K562 (cell line): ENCODE data around the gene CDC42BPB. TPM values are rescaled to one million over a fixed set of nuclear protein-coding genes. Genes with fewer than 3 reads are reported as not detected.

Experiments used
- ATAC-seq: fragments of 200-7000 bp; cut with Tn5 transposase; 3 replicates; pipeline ENCODE4 v1.9.1; 2020; ENCODE audit warnings: moderate library complexity
- BruUV-seq: library from RNA; stranded (reverse); fragments of 400-500 nt; replicated peaks from 2 replicates; lab custom pipeline; 2021; lab: Mats Ljungman, UMichigan
- CTCF ChIA-PET: fragments of 300-600 bp; formaldehyde crosslinking; extraction: SDS; loops from one replicate; lab custom pipeline; 2021; ENCODE audit warnings: low intra/inter-chr PET ratio; lab: Yijun Ruan, JAX
- POLR2A ChIA-PET: fragments of 300-600, 350-650 bp; sonication (Branson Sonifier 250); formaldehyde crosslinking; extraction: SDS; loops from one replicate; lab custom pipeline; 2021; ENCODE audit warnings: antibody characterized with exemption, inconsistent platforms; lab: Yijun Ruan, JAX
- DNase-seq, 4 experiments: peaks; one replicate each; pipeline versions ENCODE4 v3.0.0 to v3.0.0-alpha.2; 2011 to 2018; ENCODE audit warnings: low spot score in 3 of 4, mixed read lengths in 3 of 4; ENCODE audit errors: extremely low read depth in 1 of 4
- FAIRE-seq: peaks from 2 replicates; lab custom pipeline; 2011; peaks lifted over from hg19 to GRCh38; lab: Jason Lieb, UNC
- H2AFZ ChIP-seq: 2 replicates; pipeline ENCODE4 v1.6.0; 2011; ENCODE audit warnings: low read depth, low read length, control low read depth, inconsistent platforms
- H3K27ac ChIP-seq: fragments of 200-600 bp; 3 replicates; pipeline ENCODE4 v1.8.0; 2011; ENCODE audit warnings: low read depth, mild to moderate bottlenecking, control low read depth, inconsistent platforms, low read length, moderate library complexity, mixed read lengths; ENCODE audit errors: extremely low read depth
- H3K27me3 ChIP-seq, 2 experiments: fragments of 300-600 bp in 1 of 2; 2 replicates in 1 of 2; 3 replicates in 1 of 2; pipeline versions ENCODE4 v1.6.0 to v1.8.0; 2011; ENCODE audit warnings: inconsistent platforms in 2 of 2, low read length in 2 of 2, mild to moderate bottlenecking in 1 of 2, mixed read lengths in 1 of 2, moderate library complexity in 1 of 2; ENCODE audit not compliant: control insufficient read depth in 2 of 2, insufficient read depth in 2 of 2
- H3K36me3 ChIP-seq: fragments of 300-600 bp; 3 replicates; pipeline ENCODE4 v1.8.0; 2011; ENCODE audit warnings: mild to moderate bottlenecking, low read length, inconsistent platforms; ENCODE audit not compliant: control insufficient read depth, insufficient read depth
- H3K4me1 ChIP-seq, 2 experiments: fragments of 200-600 bp in 1 of 2; replicated peaks in 1 of 2; 2 replicates in 1 of 2; 3 replicates in 1 of 2; pipeline versions ENCODE4 v1.5.1 to v1.8.0; 2011; ENCODE audit warnings: inconsistent platforms in 2 of 2, low read length in 2 of 2, mild to moderate bottlenecking in 1 of 2, mixed read lengths in 1 of 2, moderate library complexity in 1 of 2; ENCODE audit not compliant: control insufficient read depth in 2 of 2, insufficient read depth in 2 of 2
- H3K4me2 ChIP-seq: 2 replicates; pipeline ENCODE4 v1.6.1; 2011; ENCODE audit warnings: low read length, control low read depth, inconsistent platforms, mixed read lengths; ENCODE audit not compliant: insufficient read depth
- H3K4me3 ChIP-seq: fragments of 200-600 bp; sonication (generic), shearing (Covaris generic); 2 replicates; pipeline ENCODE4 v1.5.1; 2016; ENCODE audit warnings: control low read depth, inconsistent platforms
- H3K79me2 ChIP-seq: fragments of 200-600 bp; 3 replicates; pipeline ENCODE4 v1.8.0; 2011; ENCODE audit warnings: low read length, inconsistent platforms; ENCODE audit not compliant: control insufficient read depth, insufficient read depth
- H3K9ac ChIP-seq, 2 experiments: 2 replicates each; pipeline versions ENCODE4 v1.6.0 to v1.6.1; 2011; ENCODE audit warnings: low read depth in 2 of 2, low read length in 2 of 2, control low read depth in 1 of 2, inconsistent platforms in 1 of 2, mild to moderate bottlenecking in 1 of 2, mixed read lengths in 1 of 2; ENCODE audit not compliant: insufficient read depth in 1 of 2
- H3K9me1 ChIP-seq: one replicate; pipeline ENCODE4 v1.6.0; 2011; ENCODE audit warnings: inconsistent platforms, mild to moderate bottlenecking, low read length, moderate library complexity; ENCODE audit not compliant: control insufficient read depth, insufficient read depth
- H3K9me3 ChIP-seq: replicated peaks from 2 replicates; pipeline ENCODE4 v1.5.1; 2011; ENCODE audit warnings: low read depth, low read length, inconsistent platforms; ENCODE audit not compliant: control insufficient read depth, insufficient read depth
- H4K20me1 ChIP-seq: replicated peaks from 2 replicates; pipeline ENCODE4 v1.6.1; 2011; ENCODE audit warnings: low read length, inconsistent platforms, mixed read lengths; ENCODE audit not compliant: control insufficient read depth, insufficient read depth
- C11orf30 ChIP-seq: fragments of 450-650 bp; IDR thresholded peaks from 2 replicates; pipeline ENCODE4 v1.6.1; 2016; ENCODE audit warnings: low read depth, mild to moderate bottlenecking
- FOSL1 ChIP-seq: fragments of 200-800 bp; sonication (Bioruptor generic); conservative IDR thresholded peaks from 2 replicates; pipeline ENCODE4 v1.6.1; 2016; ENCODE audit warnings: missing genetic modification characterization, missing compliant biosample characterization
- HMG20A ChIP-seq: fragments of 450-650 bp; formaldehyde crosslinking; conservative IDR thresholded peaks from 2 replicates; pipeline ENCODE4 v1.4.0; 2020; ENCODE audit warnings: mild to moderate bottlenecking, mixed read lengths
- HOXB6 ChIP-seq: fragments of 250-450 bp; sonication (Bioruptor Pico); IDR thresholded peaks from 2 replicates; pipeline ENCODE4 v1.5.1; 2022; ENCODE audit warnings: mild to moderate bottlenecking, borderline replicate concordance
- JUNB ChIP-seq: fragments of 450-650 bp; formaldehyde crosslinking; conservative IDR thresholded peaks from 2 replicates; pipeline ENCODE4 v1.4.0; 2020; ENCODE audit warnings: mild to moderate bottlenecking
- JUND ChIP-seq, 2 experiments: IDR thresholded peaks; 2 replicates in 1 of 2; 3 replicates in 1 of 2; pipeline ENCODE4 v1.6.1; 2011; ENCODE audit warnings: borderline replicate concordance in 2 of 2, low read depth in 2 of 2, low read length in 2 of 2, improper control_type of control experiment in 1 of 2, missing biosample characterization in 1 of 2, missing genetic modification characterization in 1 of 2, missing genetic modification reagents in 1 of 2
- MCM7 ChIP-seq, 2 experiments: fragments of 450-650 bp; IDR thresholded peaks; 2 replicates each; pipeline ENCODE4 v1.6.1; 2016 to 2018
- STAT5B ChIP-seq: fragments of 250-450 bp; sonication (Bioruptor Pico); IDR thresholded peaks from 2 replicates; pipeline ENCODE4 v1.8.0; 2021; ENCODE audit warnings: mild to moderate bottlenecking, inconsistent platforms
- TGIF2 ChIP-seq: sonication (generic); formaldehyde crosslinking; IDR thresholded peaks from 2 replicates; pipeline ENCODE4 v1.8.1; 2022; ENCODE audit warnings: mild to moderate bottlenecking, missing genetic modification reagents, moderate library complexity
- TOE1 ChIP-seq, 2 experiments: fragments of 450-650 bp in 1 of 2; sonication (generic) in 1 of 2; formaldehyde crosslinking in 1 of 2; IDR thresholded peaks; 2 replicates each; pipeline versions ENCODE4 v1.7.1 to v1.8.0; 2016 to 2022; ENCODE audit warnings: borderline replicate concordance in 2 of 2, mild to moderate bottlenecking in 2 of 2, antibody characterized with exemption in 1 of 2, inconsistent platforms in 1 of 2, low read depth in 1 of 2, missing genetic modification reagents in 1 of 2, moderate library complexity in 1 of 2
- ZC3H4 ChIP-seq: sonication (generic); formaldehyde crosslinking; IDR thresholded peaks from 2 replicates; pipeline ENCODE4 v1.9.0; 2021; ENCODE audit warnings: missing genetic modification reagents, borderline replicate concordance
- ZNF174 ChIP-seq: fragments of 250-450 bp; sonication (Bioruptor Pico); IDR thresholded peaks from 2 replicates; pipeline ENCODE4 v1.4.0; 2020; ENCODE audit warnings: mild to moderate bottlenecking
- WGBS: fragments of 100-300 bp; shearing (Covaris generic); methylation state at CpG from one replicate; pipeline ENCODE4 v1.1.6; 2016; ENCODE audit warnings: low coverage, mixed read lengths; ENCODE audit not compliant: insufficient coverage; ENCODE audit errors: missing lambda C conversion rate; 5-methylcytosine and 5-hydroxymethylcytosine counted together
- in situ Hi-C: fragments of 300-500 bp; cut with MboI; formaldehyde crosslinking; loops from 4 replicates; pipeline ENCODE4 v1.15.0; 2018; ENCODE audit warnings: inconsistent platforms, mixed read lengths
- intact Hi-C: fragments of 100-400 bp; cut with micrococcal nuclease; formaldehyde crosslinking; loops from 2 replicates; pipeline ENCODE4 v1.14.2; 2022
- polyA plus RNA-seq, 8 experiments: library from polyadenylated mRNA; depleted of rRNA in 4 of 8; stranded (reverse) in 5 of 8; unstranded in 3 of 8; fragments of >200 nt; fragmentation: Nextera tagmentation in 2 of 8; fragmentation: Illumina TruSeq in 1 of 8; extraction: Ambion mirVana in 2 of 8; extraction: Trizol in 1 of 8; gene quantifications; 2 replicates each; pipeline versions ENCODE4 v1.2.1 to v1.2.3, GENCODE V29; 2011 to 2014; ENCODE audit warnings: inconsistent platforms in 1 of 8, missing spikeins in 1 of 8
- total RNA-seq, 7 experiments: library from RNA; depleted of rRNA in 6 of 7; stranded (reverse); fragments of >200 nt in 6 of 7; fragmentation: Illumina TruSeq in 2 of 7; extraction: Trizol in 2 of 7; gene quantifications; 2 replicates each; pipeline versions ENCODE4 v1.2.1 to v1.2.3, GENCODE V29; 2011 to 2021; ENCODE audit warnings: low replicate concordance in 1 of 7
- TF ChIP-seq, protein P1 (sequence below): fragments of 450-650 bp; formaldehyde crosslinking; IDR thresholded peaks from 2 replicates; pipeline ENCODE4 v1.4.0; 2020; ENCODE audit warnings: mild to moderate bottlenecking, moderate library complexity

The CDC42BPB gene
- total and polyA plus RNA-seq, 9 of the 15 experiments (the other 6 are each of a cell fraction or from before 2014, with no cell fraction given), result 0.07 to 24.3 (median 12.6) TPM

DNA sequence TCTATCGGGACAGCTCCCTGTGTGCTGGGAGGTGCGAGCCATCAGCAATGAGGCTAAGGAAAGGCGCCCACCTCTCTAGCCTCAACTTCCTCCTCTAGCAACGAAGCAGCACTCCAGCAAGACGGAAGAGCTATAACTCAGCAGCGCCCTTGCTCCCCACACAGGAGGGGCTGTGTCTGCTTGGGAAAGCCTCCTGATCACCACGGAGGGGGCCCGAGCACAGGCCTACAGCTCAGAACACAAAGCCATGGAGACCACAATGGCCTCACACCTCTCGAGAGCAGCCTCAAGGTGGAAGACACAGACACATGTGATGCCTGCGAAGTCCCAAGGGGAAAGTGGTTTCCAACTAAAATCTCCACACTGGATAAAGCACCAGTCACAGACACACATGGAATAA lies 60.4 kb downstream of the CDC42BPB start (continued):
- no peak for TF ChIP-seq FOSL1 (tag)

DNA sequence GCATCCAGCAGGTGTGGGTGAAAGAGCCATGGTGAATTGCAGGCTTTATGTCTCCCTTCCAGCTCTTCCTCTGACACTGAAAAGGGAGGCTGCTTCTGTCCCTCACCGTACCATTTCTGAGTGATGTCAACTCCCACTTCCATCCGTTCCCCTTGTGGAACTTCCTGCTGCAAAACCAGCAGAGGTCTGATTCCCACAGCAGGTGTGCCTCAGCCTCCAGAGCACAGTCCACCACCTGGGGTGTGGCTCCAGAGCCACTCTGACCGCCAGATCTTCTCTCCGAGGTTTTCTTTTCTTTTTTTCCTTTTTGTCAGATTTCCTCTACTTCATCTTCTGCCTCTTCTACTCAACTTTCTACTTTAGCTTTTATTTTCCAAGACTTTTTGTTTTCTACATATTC lies 62.7 kb downstream of the CDC42BPB start:
- FAIRE-seq (no peak), DNase-seq (no peak), ATAC-seq (no peak)
- no peak for TF ChIP-seq TGIF2 (CRISPR knock-in tag)
- TF ChIP-seq HMG20A (CRISPR knock-in tag), result no peak
- TF ChIP-seq STAT5B (CRISPR knock-in tag), result no peak
- no peak for TF ChIP-seq ZC3H4
- no peak for TF ChIP-seq JUNB (CRISPR knock-in tag)
- TF ChIP-seq TOE1 (IDR thresholded peaks at IDR 0.05; ENCODE audit: borderline replicate concordance), result no peak
- no peak for TF ChIP-seq TOE1 (CRISPR knock-in tag; IDR thresholded peaks at IDR 0.05; ENCODE audit: borderline replicate concordance, low read depth)
- TF ChIP-seq, protein P1, sequence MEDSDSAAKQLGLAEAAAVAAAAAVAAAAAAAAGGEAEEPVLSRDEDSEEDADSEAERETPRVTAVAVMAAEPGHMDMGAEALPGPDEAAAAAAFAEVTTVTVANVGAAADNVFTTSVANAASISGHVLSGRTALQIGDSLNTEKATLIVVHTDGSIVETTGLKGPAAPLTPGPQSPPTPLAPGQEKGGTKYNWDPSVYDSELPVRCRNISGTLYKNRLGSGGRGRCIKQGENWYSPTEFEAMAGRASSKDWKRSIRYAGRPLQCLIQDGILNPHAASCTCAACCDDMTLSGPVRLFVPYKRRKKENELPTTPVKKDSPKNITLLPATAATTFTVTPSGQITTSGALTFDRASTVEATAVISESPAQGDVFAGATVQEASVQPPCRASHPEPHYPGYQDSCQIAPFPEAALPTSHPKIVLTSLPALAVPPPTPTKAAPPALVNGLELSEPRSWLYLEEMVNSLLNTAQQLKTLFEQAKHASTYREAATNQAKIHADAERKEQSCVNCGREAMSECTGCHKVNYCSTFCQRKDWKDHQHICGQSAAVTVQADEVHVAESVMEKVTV (CRISPR knock-in tag), result no peak
- no peak for TF ChIP-seq MCM7 (IDR thresholded peaks at IDR 0.05)
- no peak for TF ChIP-seq HOXB6
- no peak for TF ChIP-seq JUND (IDR thresholded peaks at IDR 0.05; ENCODE audit: borderline replicate concordance, low read depth, low read length)
- TF ChIP-seq JUND (tag; IDR thresholded peaks at IDR 0.05; ENCODE audit: borderline replicate concordance, low read depth, low read length), result no peak
- TF ChIP-seq C11orf30, result no peak
- TF ChIP-seq ZNF174, result no peak
- in situ Hi-C loops (no loop called here), intact Hi-C loops (no loop called here)
- Histone ChIP-seq H3K9me3 (no peaks in the 10 kb centered on the region), H3K36me3 (peaks cover 10% of the 10 kb centered on the region), H3K9ac (no peak overlapping the region), H3K79me2 (no peaks in the 10 kb centered on the region), H4K20me1 (no peaks in the 10 kb centered on the region), H3K9me1 (no peaks in the 10 kb centered on the region), H3K4me2 (no peak overlapping the region), H2AFZ (no peak overlapping the region), H3K27ac (no peak overlapping the region), H3K4me3 (no peak overlapping the region), H3K27me3 (no peaks in the 10 kb centered on the region), H3K4me1 (peaks cover 0 to 5% of the 10 kb centered on the region in 2 experiments; a peak in 3 of 5 replicates)
- WGBS, result 54% methylated on average over 4 of the region's 4 CpGs
- no TSS peak for BruUV-seq
- POLR2A ChIA-PET, result interaction anchor here (0.6 kb wide), 1 partner anchor 16 kb away, joined by 3 read pairs; no protein-coding TSS in a partner anchor
- CTCF ChIA-PET, result no interaction called here
